Measurements from ENCODE around the gene NOTUM.

The NOTUM gene

GRCh38 chr17:81922566-81923301 is 38.3 kb downstream of the NOTUM start:
- ATAC-seq = no peak

- ATAC-seq = no peak
Measured at GRCh38 chr17:81921996-81922565, 38.9 kb downstream of the NOTUM start.

GRCh38 chr17:81921537-81921862 is 39.5 kb downstream of the NOTUM start:
- no peak for ATAC-seq

GRCh38 chr17:81920612-81921536 is 40.1 kb downstream of the NOTUM start:
- ATAC-seq = no peak

- ATAC-seq = no peak
Measured at GRCh38 chr17:81918832-81919545, 42.0 kb downstream of the NOTUM start.

GRCh38 chr17:81918333-81918669 is 42.7 kb downstream of the NOTUM start:
- ATAC-seq = peak; percentile 11 to 12

GRCh38 chr17:81917565-81918332 is 43.2 kb downstream of the NOTUM start, which contains the start of gene SIRT7:
SIRT7 (minus strand) TSS chr17:81918176; CDS start chr17:81918131, 45 bp downstream.
- ATAC-seq = peak; percentile 81 to 86

GRCh38 chr17:81916234-81917001 is 44.6 kb downstream of the NOTUM start:
- ATAC-seq = no peak

GRCh38 chr17:81915331-81915730 is 45.7 kb downstream of the NOTUM start:
- ATAC-seq = no peak

GRCh38 chr17:81914103-81914850 is 46.7 kb downstream of the NOTUM start:
- no peak for ATAC-seq

- no peak for ATAC-seq
Measured at GRCh38 chr17:81913394-81914102, 47.4 kb downstream of the NOTUM start.

- ATAC-seq = no peak
Measured at GRCh38 chr17:81912441-81913309, 48.3 kb downstream of the NOTUM start.

- no peak for ATAC-seq
Measured at GRCh38 chr17:81911969-81912368, 49.0 kb downstream of the NOTUM start.

- ATAC-seq = peak; percentile 92 to 93
Measured at GRCh38 chr17:81911277-81911961, 49.6 kb downstream of the NOTUM start, which contains the start of gene PCYT2. PCYT2 (minus strand) TSS chr17:81911399; CDS start chr17:81911355, 44 bp downstream.

GRCh38 chr17:81910840-81911276 is 50.1 kb downstream of the NOTUM start:
- ATAC-seq = peak; percentile 15 to 41

- no peak for ATAC-seq
Measured at GRCh38 chr17:81909966-81910839, 50.8 kb downstream of the NOTUM start.

- ATAC-seq = no peak
Measured at GRCh38 chr17:81909231-81909630, 51.8 kb downstream of the NOTUM start.
